ENCODE data around the gene CELF4. TPM values are rescaled to one million over a fixed set of nuclear protein-coding genes. Genes with fewer than 3 reads are reported as not detected.

Gene CELF4
- total and polyA plus RNA-seq, 12 donors = 0.42 to 16.9 (median 3.9) TPM; not detected in 1

- no peaks in the 10 kb centered on the region for H3K4me1 ChIP-seq (replicated peaks in 1 of 2)
- no peak overlapping the region for H3K4me3 ChIP-seq
- intact Hi-C loops (cut with DNase I) = no loop called here
- TF ChIP-seq CTCF (IDR thresholded peaks at IDR 0.05) (no peak), POLR2A (IDR thresholded peaks at IDR 0.05) (no peak)
- H3K27ac ChIP-seq = no peak overlapping the region
- H3K9me3 ChIP-seq (replicated peaks in 1 of 3) = no peaks in the 10 kb centered on the region
- H3K27me3 ChIP-seq = no peaks in the 10 kb centered on the region
- H3K36me3 ChIP-seq (replicated peaks in 1 of 2) = no peaks in the 10 kb centered on the region
- DNase-seq = no peak
- 71 to 83% (median 77%) methylated on average over 1 of the region's 1 CpG for WGBS, 4 donors
Measured at GRCh38 chr18:37460604-37461003, 105.0 kb downstream of the CELF4 start.

- Histone ChIP-seq H3K9me3 (replicated peaks in 1 of 3) (no peaks in the 10 kb centered on the region), H3K27me3 (no peaks in the 10 kb centered on the region), H3K4me3 (no peak overlapping the region), H3K4me1 (replicated peaks in 1 of 2) (no peaks in the 10 kb centered on the region), H3K27ac (no peak overlapping the region), H3K36me3 (replicated peaks in 1 of 2) (no peaks in the 10 kb centered on the region)
- DNase-seq = no peak
- TF ChIP-seq POLR2A (IDR thresholded peaks at IDR 0.05) (no peak), CTCF (IDR thresholded peaks at IDR 0.05) (no peak)
- intact Hi-C loops (cut with DNase I) = no loop called here
- WGBS, 4 donors = 75 to 82% (median 77%) methylated on average over 6 of the region's 6 CpGs
Measured at GRCh38 chr18:37458697-37459096, 106.9 kb downstream of the CELF4 start.

- Histone ChIP-seq H3K4me1 (replicated peaks in 1 of 2) (peaks cover 0 to 2% of the 10 kb centered on the region in 2 donors), H3K27ac (no peak overlapping the region), H3K4me3 (no peak overlapping the region), H3K27me3 (no peaks in the 10 kb centered on the region), H3K36me3 (replicated peaks in 1 of 2) (no peaks in the 10 kb centered on the region), H3K9me3 (replicated peaks in 1 of 3) (no peaks in the 10 kb centered on the region)
- DNase-seq = no peak
- WGBS, 4 donors = 55 to 66% (median 60%) methylated on average over 8 of the region's 8 CpGs
- TF ChIP-seq CTCF (IDR thresholded peaks at IDR 0.05) (no peak), POLR2A (IDR thresholded peaks at IDR 0.05) (no peak)
- intact Hi-C loops (cut with DNase I) = no loop called here
Measured at GRCh38 chr18:37457753-37458152, 107.8 kb downstream of the CELF4 start.

- Histone ChIP-seq H3K36me3 (replicated peaks in 1 of 2) (no peaks in the 10 kb centered on the region), H3K4me1 (replicated peaks in 1 of 2) (peaks cover 0 to 6% of the 10 kb centered on the region in 2 donors), H3K4me3 (no peak overlapping the region), H3K9me3 (replicated peaks in 1 of 3) (no peaks in the 10 kb centered on the region), H3K27me3 (no peaks in the 10 kb centered on the region), H3K27ac (no peak overlapping the region)
- DNase-seq = no peak
- no peak for TF ChIP-seq POLR2A (IDR thresholded peaks at IDR 0.05)
- TF ChIP-seq CTCF (IDR thresholded peaks at IDR 0.05) = no peak
- intact Hi-C loops (cut with DNase I) = no loop called here
- WGBS, 4 donors = 60 to 71% (median 70%) methylated on average over 3 of the region's 3 CpGs
Measured at GRCh38 chr18:37457341-37457740, 108.3 kb downstream of the CELF4 start.
